Neural progenitor cell (in vitro differentiated cells): ENCODE data around the gene PHRF1. TPM values are rescaled to one million over a fixed set of nuclear protein-coding genes. Genes with fewer than 3 reads are reported as not detected.

Source experiments
- DNase-seq: peaks from one replicate; pipeline ENCODE4 v3.0.0-alpha.2; 2016; ENCODE audit warnings: low spot score
- H2AFZ ChIP-seq: fragments of 200-600 bp; sonication (generic); replicated peaks from 2 replicates; pipeline ENCODE4 v1.6.1; 2016; ENCODE audit warnings: antibody characterized with exemption
- H3F3A ChIP-seq: fragments of 200-600 bp; sonication (generic); 2 replicates; pipeline ENCODE4 v1.6.1; 2016; ENCODE audit warnings: antibody characterized with exemption, low read depth
- H3K27ac ChIP-seq: fragments of 200-600 bp; sonication (generic); 2 replicates; pipeline ENCODE4 v1.5.1; 2016; ENCODE audit warnings: mild to moderate bottlenecking
- H3K27me3 ChIP-seq: fragments of 200-600 bp; sonication (generic); 2 replicates; pipeline ENCODE4 v1.6.1; 2016; ENCODE audit warnings: mild to moderate bottlenecking, moderate library complexity
- H3K36me3 ChIP-seq: fragments of 200-600 bp; sonication (generic); 2 replicates; pipeline ENCODE4 v1.5.1; 2016
- H3K4me1 ChIP-seq: fragments of 200-600 bp; sonication (generic); 2 replicates; pipeline ENCODE4 v1.6.1; 2016; ENCODE audit warnings: mixed run types
- H3K4me2 ChIP-seq: fragments of 200-600 bp; sonication (generic); 2 replicates; pipeline ENCODE4 v1.6.1; 2016
- H3K4me3 ChIP-seq: fragments of 200-600 bp; sonication (generic); 2 replicates; pipeline ENCODE4 v1.5.1; 2016
- H3K79me2 ChIP-seq: fragments of 200-600 bp; sonication (generic); 2 replicates; pipeline ENCODE4 v1.6.1; 2016; ENCODE audit warnings: low read depth
- H3K9ac ChIP-seq: fragments of 200-600 bp; sonication (generic); 2 replicates; pipeline ENCODE4 v1.6.1; 2016
- H3K9me3 ChIP-seq: fragments of 200-600 bp; sonication (generic); 2 replicates; pipeline ENCODE4 v1.5.1; 2016; ENCODE audit warnings: low read depth
- H4K20me1 ChIP-seq: fragments of 200-600 bp; sonication (generic); 2 replicates; pipeline ENCODE4 v1.6.1; 2016; ENCODE audit warnings: low read depth
- H3K27ac Mint-ChIP-seq: 3 replicates; pipeline ENCODE4 v1.8.0; 2021; ENCODE audit warnings: mixed read lengths
- H3K27me3 Mint-ChIP-seq: 2 replicates; pipeline ENCODE4 v1.8.0; 2022; ENCODE audit warnings: low read depth, mild to moderate bottlenecking, inconsistent platforms, moderate library complexity, mixed read lengths; ENCODE audit not compliant: insufficient read depth
- H3K36me3 Mint-ChIP-seq: 3 replicates; pipeline ENCODE4 v1.8.0; 2021; ENCODE audit warnings: mixed read lengths
- H3K4me1 Mint-ChIP-seq: 3 replicates; pipeline ENCODE4 v1.8.0; 2021; ENCODE audit warnings: mixed read lengths
- H3K4me3 Mint-ChIP-seq: 3 replicates; pipeline ENCODE4 v1.8.0; 2021; ENCODE audit warnings: mild to moderate bottlenecking, moderate library complexity, mixed read lengths
- H3K9me3 Mint-ChIP-seq: 3 replicates; pipeline ENCODE4 v1.8.0; 2020; ENCODE audit warnings: mixed read lengths
- EZH2 ChIP-seq: fragments of 200-600 bp; sonication (generic); IDR thresholded peaks from 2 replicates; pipeline ENCODE4 v1.6.1; 2017; ENCODE audit warnings: antibody characterized with exemption, mild to moderate bottlenecking, moderate library complexity
- EZH2phosphoT487 ChIP-seq: fragments of 200-600 bp; sonication (generic); IDR thresholded peaks from 2 replicates; pipeline ENCODE4 v1.6.1; 2017; ENCODE audit warnings: antibody characterized with exemption
- total RNA-seq: library from RNA; depleted of rRNA; stranded (reverse); fragments of >200 nt; gene quantifications from 2 replicates; pipeline ENCODE4 v1.2.3, GENCODE V29; 2015; ENCODE audit warnings: low replicate concordance
- TF ChIP-seq, protein P1 (sequence below): fragments of 200-600 bp; sonication (generic); IDR thresholded peaks from 2 replicates; pipeline ENCODE4 v1.5.1; 2017; ENCODE audit warnings: antibody characterized with exemption, mild to moderate bottlenecking

Gene PHRF1
- total RNA-seq, 1 donor from 2014 or later = 9.8 TPM

DNA sequence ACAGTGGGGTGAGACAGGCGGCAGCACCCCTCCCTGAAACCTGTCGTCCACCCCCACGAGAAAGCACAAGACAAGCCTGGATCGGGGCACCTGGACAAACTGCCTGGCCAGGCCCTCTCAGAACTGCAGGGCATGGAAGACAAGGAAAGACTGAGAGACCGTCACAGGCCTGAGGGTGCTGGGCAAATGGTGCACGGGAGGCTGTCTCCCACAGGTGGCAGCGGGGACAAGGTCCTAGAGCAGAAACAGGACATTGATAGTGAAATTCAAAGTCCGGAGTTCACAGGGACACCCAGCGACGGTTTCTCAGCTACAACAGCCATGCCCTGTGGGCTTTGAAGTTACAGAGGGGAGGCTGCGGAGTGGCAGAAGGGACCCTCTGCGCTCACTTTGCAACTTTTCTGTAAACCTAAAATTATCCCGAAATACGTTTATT lies 81.4 kb downstream of the PHRF1 start:
- no peak overlapping the region for H3K4me3 Mint-ChIP-seq
- Histone ChIP-seq H3K4me3 (no peak overlapping the region), H3K9ac (no peak overlapping the region), H4K20me1 (peaks cover 10% of the 10 kb centered on the region), H3K79me2 (no peaks in the 10 kb centered on the region), H3K4me1 (no peaks in the 10 kb centered on the region), H2AFZ (no peak overlapping the region), H3K9me3 (no peaks in the 10 kb centered on the region), H3F3A (no peaks in the 10 kb centered on the region), H3K27me3 (no peaks in the 10 kb centered on the region), H3K36me3 (no peaks in the 10 kb centered on the region), H3K4me2 (no peak overlapping the region), H3K27ac (no peak overlapping the region)
- TF ChIP-seq EZH2 (no peak), EZH2phosphoT487 (no peak)
- TF ChIP-seq, protein P1, sequence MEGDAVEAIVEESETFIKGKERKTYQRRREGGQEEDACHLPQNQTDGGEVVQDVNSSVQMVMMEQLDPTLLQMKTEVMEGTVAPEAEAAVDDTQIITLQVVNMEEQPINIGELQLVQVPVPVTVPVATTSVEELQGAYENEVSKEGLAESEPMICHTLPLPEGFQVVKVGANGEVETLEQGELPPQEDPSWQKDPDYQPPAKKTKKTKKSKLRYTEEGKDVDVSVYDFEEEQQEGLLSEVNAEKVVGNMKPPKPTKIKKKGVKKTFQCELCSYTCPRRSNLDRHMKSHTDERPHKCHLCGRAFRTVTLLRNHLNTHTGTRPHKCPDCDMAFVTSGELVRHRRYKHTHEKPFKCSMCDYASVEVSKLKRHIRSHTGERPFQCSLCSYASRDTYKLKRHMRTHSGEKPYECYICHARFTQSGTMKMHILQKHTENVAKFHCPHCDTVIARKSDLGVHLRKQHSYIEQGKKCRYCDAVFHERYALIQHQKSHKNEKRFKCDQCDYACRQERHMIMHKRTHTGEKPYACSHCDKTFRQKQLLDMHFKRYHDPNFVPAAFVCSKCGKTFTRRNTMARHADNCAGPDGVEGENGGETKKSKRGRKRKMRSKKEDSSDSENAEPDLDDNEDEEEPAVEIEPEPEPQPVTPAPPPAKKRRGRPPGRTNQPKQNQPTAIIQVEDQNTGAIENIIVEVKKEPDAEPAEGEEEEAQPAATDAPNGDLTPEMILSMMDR = no peak
- H3K27me3 Mint-ChIP-seq = peaks cover 3% of the 10 kb centered on the region
- H3K4me1 Mint-ChIP-seq = peaks cover 2% of the 10 kb centered on the region
- no peaks in the 10 kb centered on the region for H3K9me3 Mint-ChIP-seq
- no peak overlapping the region for H3K27ac Mint-ChIP-seq
- no peak for DNase-seq
- H3K36me3 Mint-ChIP-seq = peaks cover 13% of the 10 kb centered on the region

DNA sequence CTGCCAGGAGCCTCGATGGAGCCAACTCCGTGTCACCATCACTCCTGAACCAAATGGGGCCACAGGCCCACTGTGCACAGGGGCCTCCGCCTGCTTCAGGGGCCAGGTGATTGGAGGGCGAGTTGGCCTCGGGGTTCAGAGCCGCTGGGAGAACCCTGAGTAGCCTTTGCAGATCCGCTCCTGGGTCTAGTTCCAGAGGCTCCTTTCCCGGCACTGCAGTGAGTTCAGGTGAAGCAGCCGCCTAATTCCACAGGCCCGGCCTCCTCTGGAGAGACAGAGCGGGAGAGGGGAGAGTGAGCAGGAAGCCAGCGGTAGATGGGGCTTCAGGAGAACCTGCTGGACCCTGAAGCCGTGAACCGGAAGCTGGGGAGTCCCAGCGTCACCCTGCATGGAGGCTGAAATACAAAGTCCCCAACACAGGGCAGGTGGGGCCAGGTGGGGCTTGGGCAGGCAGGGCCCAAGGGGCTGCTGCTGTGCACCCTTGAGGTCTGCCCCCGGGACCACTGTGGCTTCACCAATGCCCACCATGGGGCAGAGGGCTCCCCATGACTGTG lies 83.3 kb downstream of the PHRF1 start:
- Histone ChIP-seq H3K27ac (no peak overlapping the region), H3K27me3 (no peaks in the 10 kb centered on the region), H2AFZ (no peak overlapping the region), H4K20me1 (peaks cover 10% of the 10 kb centered on the region), H3K4me1 (no peaks in the 10 kb centered on the region), H3K36me3 (no peaks in the 10 kb centered on the region), H3K4me2 (no peak overlapping the region), H3F3A (no peaks in the 10 kb centered on the region), H3K9me3 (no peaks in the 10 kb centered on the region), H3K79me2 (no peaks in the 10 kb centered on the region), H3K4me3 (no peak overlapping the region), H3K9ac (no peak overlapping the region)
- Mint-ChIP-seq H3K27ac (no peak overlapping the region), H3K4me1 (peaks cover 2% of the 10 kb centered on the region), H3K36me3 (peaks cover 14% of the 10 kb centered on the region), H3K4me3 (no peak overlapping the region), H3K27me3 (peaks cover 3% of the 10 kb centered on the region), H3K9me3 (no peaks in the 10 kb centered on the region)
- DNase-seq = no peak
- TF ChIP-seq EZH2phosphoT487 = no peak
- TF ChIP-seq, protein P1 = no peak
- TF ChIP-seq EZH2 = no peak

DNA sequence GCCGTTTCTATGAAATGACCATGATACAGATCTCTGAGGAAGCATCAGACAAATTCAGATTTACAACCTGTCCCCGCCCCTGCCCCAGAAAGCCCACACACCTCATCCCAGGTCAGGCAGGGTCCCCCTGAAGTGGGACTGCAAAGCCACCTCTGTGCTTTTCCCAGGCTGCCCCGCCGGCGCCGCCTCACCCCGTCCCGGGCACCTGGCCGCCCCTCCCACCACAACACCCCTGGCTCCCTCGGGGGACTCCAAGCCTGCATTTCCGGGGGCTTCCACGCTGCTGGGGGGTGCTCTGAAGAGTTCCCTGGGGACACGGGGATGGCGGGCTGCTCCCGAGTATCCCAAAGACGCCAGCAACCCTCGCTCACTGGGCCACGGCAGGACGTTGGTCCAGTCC lies 84.0 kb downstream of the PHRF1 start:
- Histone ChIP-seq H3K9ac (no peak overlapping the region), H3K36me3 (no peaks in the 10 kb centered on the region), H3K27ac (no peak overlapping the region), H3F3A (no peaks in the 10 kb centered on the region), H3K27me3 (no peaks in the 10 kb centered on the region), H4K20me1 (peaks cover 10% of the 10 kb centered on the region), H3K9me3 (no peaks in the 10 kb centered on the region), H3K4me3 (no peak overlapping the region), H3K79me2 (no peaks in the 10 kb centered on the region), H3K4me2 (no peak overlapping the region), H2AFZ (no peak overlapping the region), H3K4me1 (no peaks in the 10 kb centered on the region)
- no peak overlapping the region for H3K4me3 Mint-ChIP-seq
- peaks cover 13% of the 10 kb centered on the region for H3K36me3 Mint-ChIP-seq
- no peak for DNase-seq
- no peaks in the 10 kb centered on the region for H3K9me3 Mint-ChIP-seq
- no peak overlapping the region for H3K27ac Mint-ChIP-seq
- H3K27me3 Mint-ChIP-seq = peaks cover 3% of the 10 kb centered on the region
- TF ChIP-seq EZH2phosphoT487 (no peak), EZH2 (no peak)
- TF ChIP-seq, protein P1 = no peak
- peaks cover 2% of the 10 kb centered on the region for H3K4me1 Mint-ChIP-seq
